ENCODE data around the gene KPNB1. TPM values are rescaled to one million over a fixed set of nuclear protein-coding genes. Genes with fewer than 3 reads are reported as not detected.

KPNB1 gene
- total and polyA plus RNA-seq, 2 of the 8 experiments (the other 6 are each of a cell fraction or from before 2014, with no cell fraction given): 171 to 625 TPM

DNA sequence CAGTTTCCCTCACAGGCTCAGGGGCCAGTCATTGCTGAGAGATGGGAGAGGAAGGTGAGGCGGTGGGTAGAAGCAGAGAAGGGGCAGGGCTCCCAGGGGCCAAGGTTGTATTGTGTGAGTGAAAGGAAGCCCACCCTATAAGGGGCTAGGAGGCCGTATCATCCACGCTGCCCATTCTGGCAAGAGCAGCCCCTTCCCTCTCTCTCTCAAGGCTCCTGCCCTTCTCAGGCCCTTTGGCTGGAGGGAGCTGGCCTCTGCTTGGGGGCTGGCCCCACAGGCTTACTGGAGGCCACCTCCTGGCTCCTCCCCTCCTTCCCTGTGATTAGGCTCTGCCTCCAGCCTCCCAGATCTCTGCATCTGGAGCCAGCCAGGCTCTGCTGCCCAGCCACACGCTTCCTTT is 51.9 kb downstream of the KPNB1 start:
- Histone ChIP-seq H3K4me2 (ENCODE audit: insufficient read depth in 1 of 2, low read depth in 2 of 2, low read length in 2 of 2) (no peak overlapping the region), H2BK5ac (ENCODE audit: low read depth, low read length) (no peak overlapping the region), H3K56ac (replicated peaks; ENCODE audit: insufficient read length, low read depth, low read length) (no peak overlapping the region), H4K91ac (replicated peaks; ENCODE audit: insufficient read length, low read length) (no peak overlapping the region), H3K36me3 (ENCODE audit: control insufficient read depth in 2 of 4, insufficient read depth in 4 of 4, low read length in 3 of 4) (peaks cover 0 to 3% (median 0%) of the 10 kb centered on the region in 4 experiments; a peak in 1 of 8 replicates), H2AFZ (ENCODE audit: low read length) (no peak overlapping the region), H3K23me2 (ENCODE audit: low read depth, low read length) (no peaks in the 10 kb centered on the region), H2BK15ac (ENCODE audit: low read length) (no peak overlapping the region), H3K4me1 (replicated peaks in 1 of 4; ENCODE audit: control insufficient read depth in 3 of 4, insufficient read depth in 4 of 4, low read length in 3 of 4) (no peaks in the 10 kb centered on the region; a peak in 1 of 7 replicates), H2BK12ac (ENCODE audit: low read depth, low read length) (no peak overlapping the region), H3K9ac (replicated peaks in 1 of 4; ENCODE audit: extremely low read depth in 1 of 4, low read depth in 3 of 4, low read length in 3 of 4) (no peak overlapping the region), H2BK20ac (ENCODE audit: low read length) (no peak overlapping the region), H3K79me2 (ENCODE audit: control insufficient read depth in 1 of 2, insufficient read depth in 2 of 2, low read length in 2 of 2) (no peaks in the 10 kb centered on the region), H2BK120ac (replicated peaks; ENCODE audit: low read depth, low read length) (no peak overlapping the region), H2AK5ac (ENCODE audit: low read depth, low read length) (no peak overlapping the region), H3K9me3 (ENCODE audit: insufficient read depth in 2 of 2, low read depth in 1 of 2, low read length in 1 of 2) (no peaks in the 10 kb centered on the region), H3K4ac (replicated peaks; ENCODE audit: insufficient read length, low read depth, low read length) (no peak overlapping the region), H3K23ac (ENCODE audit: insufficient read length) (no peak overlapping the region), H3K18ac (ENCODE audit: extremely low read depth, low read length) (no peak overlapping the region), H3K14ac (ENCODE audit: insufficient read length) (no peak overlapping the region), H3K27ac (ENCODE audit: low read depth, low read length) (no peak overlapping the region), H3K4me3 (ENCODE audit: extremely low read depth in 1 of 4, insufficient read depth in 2 of 4, low read depth in 3 of 4, low read length in 4 of 4) (no peak overlapping the region), H4K8ac (ENCODE audit: extremely low read depth, insufficient read depth, low read length) (no peak overlapping the region), H3K27me3 (replicated peaks in 1 of 4; ENCODE audit: control insufficient read depth in 3 of 4, extremely low read depth in 1 of 4, insufficient read depth in 3 of 4, low read length in 3 of 4) (no peaks in the 10 kb centered on the region), H4K5ac (ENCODE audit: insufficient read length, low read depth, low read length) (no peak overlapping the region), H4K20me1 (replicated peaks in 1 of 2; ENCODE audit: control insufficient read depth in 1 of 2, insufficient read depth in 2 of 2, low read length in 2 of 2) (peaks cover 0 to 4% of the 10 kb centered on the region in 2 experiments), H3K79me1 (ENCODE audit: low read depth, low read length) (no peaks in the 10 kb centered on the region; the same call in 1 of the 2 replicates)
- CTCF ChIA-PET (ENCODE audit: partially characterized antibody): interaction anchor here (0.6 to 19.8 kb wide), 9 partner anchors 9 to 182 kb away, joined by 3 to 441 read pairs (median 8); partner anchors contain the start of gene TBX21
- no peak for FAIRE-seq
- no peak for DNase-seq (ENCODE audit: low read depth in 1 of 2, low spot score in 2 of 2)
- 83% methylated on average over 4 of the region's 4 CpGs; no CpG with 5 or more reads in 1 of the 2 experiments for WGBS, 2 experiments (ENCODE audit: extremely low coverage in 1 of 2, insufficient coverage in 1 of 2, insufficient read length in 1 of 2, insufficient replicate concordance in 2 of 2, low coverage in 1 of 2, low lambda C conversion rate in 2 of 2, missing lambda C conversion rate in 1 of 2)
- POLR2A ChIA-PET (ENCODE audit: partially characterized antibody): interaction anchor here (0.7 to 41.8 kb wide), 6 partner anchors 9 to 40 kb away, joined by 3 to 1575 read pairs (median 4); partner anchors contain the start of gene KPNB1
- TF ChIP-seq NRF1 (IDR thresholded peaks at IDR 0.05; ENCODE audit: low read depth, low read length): no peak
